DND-41 (cell line): Measurements from ENCODE around the gene TBXAS1.
A peak's percentile ranks its signal among the peaks of the same experiment; 100 is the strongest.

Source experiments
- ATAC-seq: fragments of 200-7000 bp; cut with Tn5 transposase; 3 replicates; pipeline ENCODE4 v1.9.1; 2021; ENCODE audit warnings: low read depth; ENCODE audit not compliant: insufficient read depth
- DNase-seq: peaks from one replicate; pipeline ENCODE4 v3.0.0-alpha.2; 2020
- H2AFZ ChIP-seq: 2 replicates; pipeline ENCODE4 v1.6.0; 2012; ENCODE audit warnings: low read depth, low read length
- H3K27ac ChIP-seq: 2 replicates; pipeline ENCODE4 v1.5.1; 2012; ENCODE audit warnings: low read length, inconsistent platforms
- H3K27me3 ChIP-seq: fragments of 200-600 bp; sonication (generic); 2 replicates; pipeline ENCODE4 v1.6.0; 2012; ENCODE audit warnings: low read length, mild to moderate bottlenecking, inconsistent platforms; ENCODE audit not compliant: insufficient read depth, poor library complexity
- H3K36me3 ChIP-seq: 2 replicates; pipeline ENCODE4 v1.5.1; 2012; ENCODE audit warnings: low read length, inconsistent platforms; ENCODE audit not compliant: insufficient read depth
- H3K4me1 ChIP-seq: 2 replicates; pipeline ENCODE4 v1.5.1; 2012; ENCODE audit warnings: mild to moderate bottlenecking, low read length; ENCODE audit not compliant: insufficient read depth
- H3K4me2 ChIP-seq: 2 replicates; pipeline ENCODE4 v1.6.0; 2012; ENCODE audit warnings: mild to moderate bottlenecking, moderate library complexity, low read length, inconsistent platforms; ENCODE audit not compliant: insufficient read depth
- H3K4me3 ChIP-seq, 2 experiments: fragments of 200-600 bp in 1 of 2; shearing (Covaris generic) in 1 of 2; 2 replicates each; pipeline ENCODE4 v1.5.1; 2012 to 2016; ENCODE audit warnings: inconsistent platforms in 2 of 2, low read length in 2 of 2, mild to moderate bottlenecking in 2 of 2, low read depth in 1 of 2, moderate library complexity in 1 of 2
- H3K79me2 ChIP-seq: 2 replicates; pipeline ENCODE4 v1.6.0; 2012; ENCODE audit warnings: low read length, inconsistent platforms; ENCODE audit not compliant: insufficient read depth
- H3K9ac ChIP-seq: 2 replicates; pipeline ENCODE4 v1.6.0; 2012; ENCODE audit warnings: low read depth, mild to moderate bottlenecking, inconsistent platforms, low read length, moderate library complexity
- H3K9me3 ChIP-seq: 2 replicates; pipeline ENCODE4 v1.5.1; 2012; ENCODE audit warnings: low read length, moderate library complexity, mild to moderate bottlenecking, inconsistent platforms; ENCODE audit not compliant: insufficient read depth, severe bottlenecking
- H4K20me1 ChIP-seq: 2 replicates; pipeline ENCODE4 v1.6.0; 2012; ENCODE audit warnings: low read length; ENCODE audit not compliant: insufficient read depth
- EZH2 ChIP-seq: IDR thresholded peaks from 3 replicates; pipeline ENCODE4 v1.6.1; 2012; ENCODE audit warnings: borderline replicate concordance, low read depth, mild to moderate bottlenecking, moderate library complexity, low read length, inconsistent platforms; ENCODE audit not compliant: severe bottlenecking
- TF ChIP-seq, protein P1 (sequence below): IDR thresholded peaks from 2 replicates; pipeline ENCODE4 v1.5.1; 2012; ENCODE audit warnings: borderline replicate concordance, low read length, moderate library complexity, mild to moderate bottlenecking; ENCODE audit not compliant: poor library complexity, severe bottlenecking; ENCODE audit errors: extremely low read depth

Gene TBXAS1

DNA sequence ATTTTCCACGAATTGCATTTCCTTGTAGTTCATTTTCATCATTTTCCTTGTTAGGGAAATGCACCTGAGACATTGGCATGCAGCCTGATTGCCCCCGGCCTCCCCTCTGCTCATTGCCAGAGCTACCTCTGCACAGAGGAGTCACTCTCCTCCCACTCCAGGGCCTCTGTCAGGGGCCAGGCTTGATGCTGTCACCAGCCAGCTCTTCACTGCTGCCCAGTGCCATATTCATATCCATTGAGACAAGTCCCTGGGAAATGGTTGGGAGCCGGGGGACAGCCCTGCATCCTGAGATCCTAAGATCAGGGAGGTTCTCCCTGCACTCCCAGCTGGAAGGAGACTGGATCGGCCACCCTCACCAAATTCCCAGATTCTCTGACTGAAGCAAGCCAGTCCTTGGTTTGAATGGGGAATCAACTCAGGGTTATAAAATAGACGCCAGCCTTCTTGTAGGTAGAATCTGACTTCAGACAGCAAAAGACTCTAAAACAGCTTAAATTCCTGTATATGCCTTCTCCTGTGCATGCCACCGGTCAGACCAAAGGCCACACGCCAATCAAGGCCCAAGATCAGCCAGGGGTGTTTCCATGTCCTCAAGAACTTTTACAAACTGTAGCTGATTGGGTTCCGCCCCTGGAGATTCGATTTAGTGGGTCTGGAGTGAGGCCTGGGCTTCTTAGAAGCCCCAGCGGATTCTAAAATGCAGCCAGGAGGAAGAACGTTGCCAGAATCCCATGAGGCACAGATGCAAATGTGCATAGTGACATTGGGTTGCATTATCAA, 147.2 kb downstream of the TBXAS1 start:
- Histone ChIP-seq H3K79me2 (no peaks in the 10 kb centered on the region), H3K9me3 (no peaks in the 10 kb centered on the region), H3K27ac (no peak overlapping the region), H3K4me1 (peaks cover 14% of the 10 kb centered on the region), H3K36me3 (no peaks in the 10 kb centered on the region), H3K27me3 (no peaks in the 10 kb centered on the region), H2AFZ (no peak overlapping the region), H3K4me3 (no peak overlapping the region), H4K20me1 (no peaks in the 10 kb centered on the region), H3K4me2 (no peak overlapping the region), H3K9ac (no peak overlapping the region)
- TF ChIP-seq EZH2 = no peak
- TF ChIP-seq, protein P1, sequence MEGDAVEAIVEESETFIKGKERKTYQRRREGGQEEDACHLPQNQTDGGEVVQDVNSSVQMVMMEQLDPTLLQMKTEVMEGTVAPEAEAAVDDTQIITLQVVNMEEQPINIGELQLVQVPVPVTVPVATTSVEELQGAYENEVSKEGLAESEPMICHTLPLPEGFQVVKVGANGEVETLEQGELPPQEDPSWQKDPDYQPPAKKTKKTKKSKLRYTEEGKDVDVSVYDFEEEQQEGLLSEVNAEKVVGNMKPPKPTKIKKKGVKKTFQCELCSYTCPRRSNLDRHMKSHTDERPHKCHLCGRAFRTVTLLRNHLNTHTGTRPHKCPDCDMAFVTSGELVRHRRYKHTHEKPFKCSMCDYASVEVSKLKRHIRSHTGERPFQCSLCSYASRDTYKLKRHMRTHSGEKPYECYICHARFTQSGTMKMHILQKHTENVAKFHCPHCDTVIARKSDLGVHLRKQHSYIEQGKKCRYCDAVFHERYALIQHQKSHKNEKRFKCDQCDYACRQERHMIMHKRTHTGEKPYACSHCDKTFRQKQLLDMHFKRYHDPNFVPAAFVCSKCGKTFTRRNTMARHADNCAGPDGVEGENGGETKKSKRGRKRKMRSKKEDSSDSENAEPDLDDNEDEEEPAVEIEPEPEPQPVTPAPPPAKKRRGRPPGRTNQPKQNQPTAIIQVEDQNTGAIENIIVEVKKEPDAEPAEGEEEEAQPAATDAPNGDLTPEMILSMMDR = no peak
- ATAC-seq (no peak), DNase-seq (no peak)

DNA sequence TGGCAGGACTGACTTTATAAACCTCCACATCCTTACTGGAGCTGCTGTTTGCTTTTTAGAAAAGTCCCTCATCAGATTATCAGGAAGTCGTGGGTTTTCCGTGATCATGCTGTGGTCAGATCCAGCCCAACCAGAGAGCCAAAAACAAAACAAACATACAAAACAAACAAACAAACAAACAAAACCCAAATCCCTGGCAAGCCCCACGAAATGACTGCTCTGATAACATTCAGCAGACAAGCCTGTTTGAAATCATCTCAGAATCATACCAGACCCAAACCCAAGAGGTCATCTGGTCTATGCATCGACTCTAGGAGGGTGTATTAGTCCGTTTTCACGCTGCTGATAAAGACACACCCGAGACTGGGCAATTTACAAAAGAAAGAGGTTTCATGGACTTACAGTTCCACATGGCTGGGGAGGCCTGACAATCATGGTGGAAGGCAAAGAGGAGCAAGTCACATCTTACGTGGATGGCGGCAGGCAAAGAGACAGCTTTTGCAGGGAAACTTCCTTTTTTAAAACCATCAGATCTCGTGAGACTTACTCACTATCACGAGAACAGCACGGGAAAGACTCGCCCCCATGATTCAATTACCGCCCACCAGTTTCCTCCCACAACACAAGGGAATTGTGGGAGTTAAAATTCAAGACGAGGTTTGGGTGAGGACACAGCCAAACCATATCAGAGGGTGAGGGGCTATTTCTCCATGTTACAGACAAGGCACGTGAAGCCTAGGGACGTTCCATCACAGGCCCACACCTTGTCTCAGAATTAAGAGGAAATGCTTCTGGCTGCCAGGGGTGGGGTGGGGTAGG, 148.0 kb downstream of the TBXAS1 start:
- H3K27ac ChIP-seq = no peak overlapping the region
- H3K9me3 ChIP-seq = no peaks in the 10 kb centered on the region
- no peaks in the 10 kb centered on the region for H3K79me2 ChIP-seq
- H3K4me2 ChIP-seq = no peak overlapping the region
- no peak overlapping the region for H3K9ac ChIP-seq
- peaks cover 18% of the 10 kb centered on the region for H3K4me1 ChIP-seq
- no peaks in the 10 kb centered on the region for H3K36me3 ChIP-seq
- no peaks in the 10 kb centered on the region for H3K27me3 ChIP-seq
- no peak overlapping the region for H3K4me3 ChIP-seq
- TF ChIP-seq, protein P1 = no peak
- TF ChIP-seq EZH2 = no peak
- DNase-seq (no peak), ATAC-seq (no peak)
- no peak overlapping the region for H2AFZ ChIP-seq
- H4K20me1 ChIP-seq = no peaks in the 10 kb centered on the region

DNA sequence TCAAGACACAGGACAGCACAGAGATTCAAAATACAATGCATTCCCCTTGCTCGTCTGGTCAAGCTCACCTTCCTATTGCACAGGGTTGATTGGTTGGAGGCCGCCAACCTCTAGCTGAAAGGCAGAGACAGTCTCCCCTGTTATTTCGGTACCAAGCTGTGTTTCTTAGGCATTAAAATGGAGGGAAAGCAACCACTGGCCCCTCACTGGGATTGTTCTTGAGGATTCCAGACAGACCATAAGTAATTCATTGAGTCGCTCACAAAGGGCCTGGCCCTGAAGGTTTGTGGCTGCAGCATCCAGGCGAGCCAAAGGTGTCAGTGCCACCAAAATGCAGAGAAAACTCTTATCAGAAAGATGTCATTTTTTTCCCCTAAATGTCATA, 152.4 kb downstream of the TBXAS1 start:
- Histone ChIP-seq H3K4me1 (peaks cover 18% of the 10 kb centered on the region), H3K27ac (no peak overlapping the region), H3K9me3 (no peaks in the 10 kb centered on the region), H3K27me3 (peaks cover 7% of the 10 kb centered on the region), H4K20me1 (no peaks in the 10 kb centered on the region), H3K4me2 (peak overlapping the region; percentile 69), H3K4me3 (no peak overlapping the region), H3K36me3 (no peaks in the 10 kb centered on the region), H3K9ac (no peak overlapping the region), H2AFZ (no peak overlapping the region), H3K79me2 (no peaks in the 10 kb centered on the region)
- no peak for TF ChIP-seq EZH2
- TF ChIP-seq, protein P1 = no peak
- ATAC-seq (no peak), DNase-seq (no peak)
